SH-SY5Y (cell line): ENCODE data around the gene TMEM202.

Experiments
- GATA2 ChIP-seq: IDR thresholded peaks from 2 replicates; pipeline ENCODE4 v1.6.1; 2011; ENCODE audit warnings: mild to moderate bottlenecking, low read depth, low read length
- GATA3 ChIP-seq: IDR thresholded peaks from 2 replicates; pipeline ENCODE4 v1.6.1; 2011; ENCODE audit warnings: low read depth, mild to moderate bottlenecking, low read length, moderate library complexity

- no peak for TF ChIP-seq GATA2
- TF ChIP-seq GATA3, result no peak
Measured at GRCh38 chr15:72358650-72359171, 39.4 kb upstream of the TMEM202 start.
